Stimulated activated CD4-positive, alpha-beta T cell treated with anti-CD3 and anti-CD28 coated beads, Interleukin-12 subunit alpha, Interleukin-12 subunit beta, amount 100 ng/mL, for 24 hours (primary cell): ENCODE data around the gene SLC5A11.
"Not testable (repeated sequence)": the region's sequence is repeated elsewhere in the genome, so short reads cannot be mapped to it uniquely, and the experiment has no call there.

Experiments used
- DNase-seq, 2 experiments: peaks; one replicate each; pipeline ENCODE4 v3.0.0-alpha.2; 2020; ENCODE audit warnings: low read depth in 2 of 2

SLC5A11 gene

GRCh38 chr16:24856871-24857270, 11.1 kb downstream of the SLC5A11 start:
- DNase-seq, result not testable (repeated sequence)

- DNase-seq, result peak in 1 of 2 experiments; percentile 41
Measured at GRCh38 chr16:24858219-24859041, 12.7 kb downstream of the SLC5A11 start.

- DNase-seq, result no peak
Measured at GRCh38 chr16:24861461-24861860, 15.7 kb downstream of the SLC5A11 start.

GRCh38 chr16:24863582-24864437, 18.0 kb downstream of the SLC5A11 start:
- no peak for DNase-seq

- no peak for DNase-seq
Measured at GRCh38 chr16:24869033-24869432, 23.3 kb downstream of the SLC5A11 start.

GRCh38 chr16:24871891-24872290, 26.1 kb downstream of the SLC5A11 start:
- DNase-seq, result no peak

GRCh38 chr16:24873028-24873427, 27.3 kb downstream of the SLC5A11 start:
- DNase-seq, result no peak

GRCh38 chr16:24875466-24875865, 29.7 kb downstream of the SLC5A11 start:
- no peak for DNase-seq

GRCh38 chr16:24876231-24876630, 30.5 kb downstream of the SLC5A11 start:
- DNase-seq, result no peak

- DNase-seq, result no peak
Measured at GRCh38 chr16:24879684-24880083, 33.9 kb downstream of the SLC5A11 start.

GRCh38 chr16:24883714-24884151, 38.0 kb downstream of the SLC5A11 start:
- DNase-seq, result no peak

- no peak for DNase-seq
Measured at GRCh38 chr16:24887472-24887871, 41.7 kb downstream of the SLC5A11 start.

GRCh38 chr16:24890746-24891145, 45.0 kb downstream of the SLC5A11 start:
- no peak for DNase-seq

- no peak for DNase-seq
Measured at GRCh38 chr16:24896439-24896838, 50.7 kb downstream of the SLC5A11 start.

- DNase-seq, result not testable (repeated sequence)
Measured at GRCh38 chr16:24897522-24897921, 51.8 kb downstream of the SLC5A11 start.

GRCh38 chr16:24900230-24900629, 54.5 kb downstream of the SLC5A11 start:
- no peak for DNase-seq

GRCh38 chr16:24906199-24906808, 60.5 kb downstream of the SLC5A11 start:
- no peak for DNase-seq

- no peak for DNase-seq
Measured at GRCh38 chr16:24906901-24907300, 61.1 kb downstream of the SLC5A11 start.

GRCh38 chr16:24908716-24909115, 63.0 kb downstream of the SLC5A11 start:
- no peak for DNase-seq

GRCh38 chr16:24909856-24910255, 64.1 kb downstream of the SLC5A11 start:
- DNase-seq, result no peak

- no peak for DNase-seq
Measured at GRCh38 chr16:24915019-24915418, 69.3 kb downstream of the SLC5A11 start.

- no peak for DNase-seq
Measured at GRCh38 chr16:24915576-24915975, 69.8 kb downstream of the SLC5A11 start.
